ENCODE data around the gene PLEKHA6.

DNA sequence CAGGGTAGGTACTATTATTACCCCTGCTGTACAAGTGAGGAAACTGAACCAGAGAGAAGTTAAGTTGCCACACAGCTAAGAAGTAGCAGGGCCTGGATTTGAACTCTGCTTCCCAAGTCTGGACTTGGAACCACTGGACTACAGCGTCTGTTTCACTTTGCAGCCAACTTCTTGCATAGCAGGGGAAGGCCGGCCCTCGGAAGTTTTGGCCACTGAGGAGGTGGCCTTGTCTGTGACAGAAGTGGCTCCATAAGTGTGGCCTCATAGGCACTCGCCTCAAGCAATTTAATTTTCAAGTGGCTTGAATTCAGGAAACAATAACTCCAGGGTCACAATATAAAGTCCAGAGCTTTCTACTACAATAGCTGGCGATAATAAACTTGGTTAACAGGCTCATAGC, 41.4 kb downstream of the PLEKHA6 start:
- TF ChIP-seq, protein P1, sequence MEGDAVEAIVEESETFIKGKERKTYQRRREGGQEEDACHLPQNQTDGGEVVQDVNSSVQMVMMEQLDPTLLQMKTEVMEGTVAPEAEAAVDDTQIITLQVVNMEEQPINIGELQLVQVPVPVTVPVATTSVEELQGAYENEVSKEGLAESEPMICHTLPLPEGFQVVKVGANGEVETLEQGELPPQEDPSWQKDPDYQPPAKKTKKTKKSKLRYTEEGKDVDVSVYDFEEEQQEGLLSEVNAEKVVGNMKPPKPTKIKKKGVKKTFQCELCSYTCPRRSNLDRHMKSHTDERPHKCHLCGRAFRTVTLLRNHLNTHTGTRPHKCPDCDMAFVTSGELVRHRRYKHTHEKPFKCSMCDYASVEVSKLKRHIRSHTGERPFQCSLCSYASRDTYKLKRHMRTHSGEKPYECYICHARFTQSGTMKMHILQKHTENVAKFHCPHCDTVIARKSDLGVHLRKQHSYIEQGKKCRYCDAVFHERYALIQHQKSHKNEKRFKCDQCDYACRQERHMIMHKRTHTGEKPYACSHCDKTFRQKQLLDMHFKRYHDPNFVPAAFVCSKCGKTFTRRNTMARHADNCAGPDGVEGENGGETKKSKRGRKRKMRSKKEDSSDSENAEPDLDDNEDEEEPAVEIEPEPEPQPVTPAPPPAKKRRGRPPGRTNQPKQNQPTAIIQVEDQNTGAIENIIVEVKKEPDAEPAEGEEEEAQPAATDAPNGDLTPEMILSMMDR (IDR thresholded peaks at IDR 0.05), result no peak
- TF ChIP-seq POLR2AphosphoS5 (IDR thresholded peaks at IDR 0.05) (no peak), EP300 (IDR thresholded peaks at IDR 0.05) (no peak), POLR2A (IDR thresholded peaks at IDR 0.05) (no peak)
